ENCODE results near the gene NFATC3. TPM values are rescaled to one million over a fixed set of nuclear protein-coding genes. Genes with fewer than 3 reads are reported as not detected.
"Not testable (repeated sequence)": the region's sequence is repeated elsewhere in the genome, so short reads cannot be mapped to it uniquely, and the experiment has no call there.

Gene NFATC3
- total RNA-seq, 1 donor from 2014 or later = 152 TPM

DNA sequence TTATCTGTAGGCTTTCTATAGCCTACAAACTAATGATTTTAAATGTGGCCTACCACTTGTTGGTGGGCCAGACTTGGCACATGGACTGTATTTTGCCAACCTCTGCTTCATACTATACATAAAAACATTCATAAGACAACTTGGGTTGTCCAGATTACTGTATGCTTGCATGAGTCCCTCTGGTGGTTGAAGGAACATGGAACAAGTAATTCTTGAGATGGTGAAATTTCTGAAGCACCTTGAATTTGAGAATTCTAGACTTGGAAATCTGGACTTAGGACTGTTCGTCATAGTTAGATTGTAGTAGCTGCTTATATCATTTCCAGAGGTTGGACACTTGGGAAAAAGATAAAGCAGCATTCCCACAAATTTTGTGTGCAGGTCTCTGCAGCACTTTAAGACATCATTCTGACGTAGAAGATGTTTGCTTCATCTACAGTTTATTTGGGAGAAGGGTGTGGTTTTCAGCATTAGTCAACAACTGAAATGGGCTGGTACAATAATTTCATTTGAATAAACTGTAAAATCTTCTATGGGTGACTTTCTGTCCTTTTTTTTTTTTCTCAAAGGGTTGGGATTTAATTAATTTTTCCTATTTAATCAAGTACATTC lies 31.2 kb downstream of the NFATC3 start:
- H3K9me3 Mint-ChIP-seq = peaks cover 10% of the 10 kb centered on the region
- H3K27me3 Mint-ChIP-seq (ENCODE audit: insufficient read depth) = no peaks in the 10 kb centered on the region
- no peak for DNase-seq (ENCODE audit: low spot score)
- intact Hi-C loops (cut with micrococcal nuclease) = loop anchor here (1.0 kb wide), 2 partner anchors 22 to 30 kb away; no protein-coding TSS in a partner anchor
- H3K4me1 Mint-ChIP-seq (ENCODE audit: low read depth) = peaks cover 73% of the 10 kb centered on the region
- no peak overlapping the region for H3K4me3 Mint-ChIP-seq
- peaks cover 18% of the 10 kb centered on the region for H3K36me3 Mint-ChIP-seq (ENCODE audit: low read depth)
- H3K27ac Mint-ChIP-seq = peak overlapping the region; percentile 34

- Mint-ChIP-seq H3K36me3 (ENCODE audit: low read depth) (peaks cover 13% of the 10 kb centered on the region), H3K4me3 (no peak overlapping the region), H3K4me1 (ENCODE audit: low read depth) (peaks cover 72% of the 10 kb centered on the region), H3K27me3 (ENCODE audit: insufficient read depth) (no peaks in the 10 kb centered on the region), H3K9me3 (peaks cover under 1% of the 10 kb centered on the region), H3K27ac (peak overlapping the region; percentile 41)
- intact Hi-C loops (cut with micrococcal nuclease) = no loop called here
- DNase-seq (ENCODE audit: low spot score) = no peak
These were observed 32.7 kb downstream of the NFATC3 start for GRCh38 chr16:68117884-68118283.

DNA sequence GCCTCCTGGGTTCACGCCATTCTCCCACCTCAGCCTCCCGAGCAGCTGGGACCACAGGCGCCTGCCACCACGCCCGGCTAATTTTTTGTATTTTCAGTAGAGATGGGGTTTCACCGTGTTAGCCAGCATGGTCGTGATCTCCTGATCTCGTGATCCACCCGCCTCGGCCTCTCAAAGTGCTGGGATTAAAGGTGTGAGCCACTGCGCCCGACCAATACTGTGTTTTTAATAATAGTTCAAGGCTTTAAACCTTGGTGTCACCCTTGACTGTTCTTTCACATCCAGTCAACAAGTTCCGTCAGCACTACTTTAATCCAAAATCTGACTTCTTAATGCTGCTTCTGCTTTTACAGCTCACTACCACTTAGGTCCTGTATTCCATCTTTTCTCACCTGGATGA lies 33.8 kb downstream of the NFATC3 start:
- intact Hi-C loops (cut with micrococcal nuclease); H3K27me3 Mint-ChIP-seq (ENCODE audit: insufficient read depth); H3K36me3 Mint-ChIP-seq (ENCODE audit: low read depth); DNase-seq (ENCODE audit: low spot score); H3K4me3 Mint-ChIP-seq; H3K9me3 Mint-ChIP-seq: not testable (repeated sequence)
- peak overlapping the region; percentile 59 for H3K27ac Mint-ChIP-seq
- peaks cover 67% of the 10 kb centered on the region for H3K4me1 Mint-ChIP-seq (ENCODE audit: low read depth)

DNA sequence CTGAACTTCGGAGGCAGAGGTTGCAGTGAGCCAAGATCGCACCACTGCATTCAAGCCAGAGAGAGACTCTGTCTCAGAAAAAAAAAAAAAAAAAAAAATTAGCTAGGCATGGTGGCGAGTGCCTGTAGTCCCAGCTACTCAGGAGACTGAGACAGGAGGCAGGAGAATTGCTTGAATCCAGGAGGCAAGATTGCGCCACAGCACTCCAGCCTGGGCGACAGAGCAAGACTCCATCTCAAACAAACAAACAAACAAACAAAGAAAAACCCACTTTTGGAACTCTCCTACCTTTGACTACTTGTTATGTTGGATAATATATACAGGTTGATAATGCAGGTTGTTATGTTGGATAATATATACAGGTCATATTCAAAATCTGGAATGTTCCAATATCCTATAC lies 35.3 kb downstream of the NFATC3 start:
- H3K9me3 Mint-ChIP-seq; H3K27me3 Mint-ChIP-seq (ENCODE audit: insufficient read depth); DNase-seq (ENCODE audit: low spot score); H3K27ac Mint-ChIP-seq; H3K4me3 Mint-ChIP-seq; intact Hi-C loops (cut with micrococcal nuclease): not testable (repeated sequence)
- Mint-ChIP-seq H3K4me1 (ENCODE audit: low read depth) (peaks cover 59% of the 10 kb centered on the region), H3K36me3 (ENCODE audit: low read depth) (peaks cover 13% of the 10 kb centered on the region)

DNA sequence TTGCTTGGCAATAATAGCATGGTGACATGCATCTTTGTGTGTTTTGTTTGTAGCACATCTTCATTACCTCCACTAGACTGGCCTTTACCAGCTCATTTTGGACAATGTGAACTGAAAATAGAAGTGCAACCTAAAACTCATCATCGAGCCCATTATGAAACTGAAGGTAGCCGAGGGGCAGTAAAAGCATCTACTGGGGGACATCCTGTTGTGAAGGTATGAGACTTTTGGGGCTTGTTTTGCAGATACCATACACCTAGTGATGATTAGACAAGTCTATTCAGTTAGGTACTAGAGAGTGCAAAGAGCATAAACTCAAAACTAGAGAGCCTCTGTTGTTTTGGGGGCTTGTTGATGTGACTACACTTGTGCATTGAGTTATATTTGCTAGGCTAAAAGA lies 41.2 kb downstream of the NFATC3 start:
- H3K4me3 Mint-ChIP-seq = no peak overlapping the region
- DNase-seq (ENCODE audit: low spot score) = no peak
- H3K36me3 Mint-ChIP-seq (ENCODE audit: low read depth) = peaks cover 21% of the 10 kb centered on the region
- intact Hi-C loops (cut with micrococcal nuclease) = no loop called here
- no peak overlapping the region for H3K27ac Mint-ChIP-seq
- H3K4me1 Mint-ChIP-seq (ENCODE audit: low read depth) = peaks cover 32% of the 10 kb centered on the region
- H3K27me3 Mint-ChIP-seq (ENCODE audit: insufficient read depth) = no peaks in the 10 kb centered on the region
- no peaks in the 10 kb centered on the region for H3K9me3 Mint-ChIP-seq

DNA sequence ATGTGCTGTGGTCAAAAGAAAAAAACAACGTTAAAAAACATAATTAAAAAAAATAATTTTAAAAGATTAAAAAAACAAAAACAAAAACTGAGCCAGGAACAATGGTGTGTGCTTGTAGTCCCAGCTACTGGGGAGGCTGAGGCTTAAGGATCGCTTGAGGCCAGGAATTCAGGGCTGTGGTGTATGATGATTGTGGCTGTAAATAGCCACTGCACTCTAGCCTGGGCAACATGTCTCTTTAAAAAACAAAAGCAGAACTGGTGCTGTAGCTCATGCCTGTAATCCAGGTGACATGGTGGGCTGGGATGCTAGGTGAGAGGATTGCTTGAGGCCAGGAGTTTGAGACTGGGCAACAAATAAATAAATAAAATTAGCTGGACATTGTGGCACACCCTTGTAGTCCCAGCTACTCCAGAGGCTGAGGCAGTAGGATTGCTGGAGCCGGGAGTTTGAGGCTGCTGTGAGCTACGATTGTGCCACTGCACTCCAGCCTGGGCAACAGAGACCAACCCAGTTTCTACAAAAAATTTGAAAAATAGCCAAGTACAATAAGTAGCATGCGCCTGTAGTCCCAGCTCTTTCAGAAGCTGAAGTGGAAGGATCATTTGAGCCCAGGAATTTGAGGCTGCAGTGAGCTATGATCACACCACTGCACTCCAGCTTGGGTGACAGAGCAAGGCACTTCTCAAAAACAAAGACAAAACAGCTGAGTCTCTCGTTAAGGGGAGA lies 43.6 kb downstream of the NFATC3 start:
- Mint-ChIP-seq H3K9me3 (no peaks in the 10 kb centered on the region), H3K27me3 (ENCODE audit: insufficient read depth) (no peaks in the 10 kb centered on the region), H3K36me3 (ENCODE audit: low read depth) (peaks cover 25% of the 10 kb centered on the region), H3K4me3 (no peak overlapping the region), H3K27ac (no peak overlapping the region), H3K4me1 (ENCODE audit: low read depth) (peaks cover 36% of the 10 kb centered on the region)
- intact Hi-C loops (cut with micrococcal nuclease) = no loop called here
- DNase-seq (ENCODE audit: low spot score) = no peak

- Mint-ChIP-seq H3K27ac (peak overlapping the region; percentile 47), H3K4me1 (ENCODE audit: low read depth) (peaks cover 38% of the 10 kb centered on the region), H3K36me3 (ENCODE audit: low read depth) (peaks cover 28% of the 10 kb centered on the region), H3K27me3 (ENCODE audit: insufficient read depth) (no peaks in the 10 kb centered on the region), H3K9me3 (no peaks in the 10 kb centered on the region), H3K4me3 (no peak overlapping the region)
- DNase-seq (ENCODE audit: low spot score) = no peak
- intact Hi-C loops (cut with micrococcal nuclease) = loop anchor here (5.0 kb wide), 1 partner anchor 38 kb away; no protein-coding TSS in a partner anchor
These were observed 45.4 kb downstream of the NFATC3 start for GRCh38 chr16:68130520-68130919.

DNA sequence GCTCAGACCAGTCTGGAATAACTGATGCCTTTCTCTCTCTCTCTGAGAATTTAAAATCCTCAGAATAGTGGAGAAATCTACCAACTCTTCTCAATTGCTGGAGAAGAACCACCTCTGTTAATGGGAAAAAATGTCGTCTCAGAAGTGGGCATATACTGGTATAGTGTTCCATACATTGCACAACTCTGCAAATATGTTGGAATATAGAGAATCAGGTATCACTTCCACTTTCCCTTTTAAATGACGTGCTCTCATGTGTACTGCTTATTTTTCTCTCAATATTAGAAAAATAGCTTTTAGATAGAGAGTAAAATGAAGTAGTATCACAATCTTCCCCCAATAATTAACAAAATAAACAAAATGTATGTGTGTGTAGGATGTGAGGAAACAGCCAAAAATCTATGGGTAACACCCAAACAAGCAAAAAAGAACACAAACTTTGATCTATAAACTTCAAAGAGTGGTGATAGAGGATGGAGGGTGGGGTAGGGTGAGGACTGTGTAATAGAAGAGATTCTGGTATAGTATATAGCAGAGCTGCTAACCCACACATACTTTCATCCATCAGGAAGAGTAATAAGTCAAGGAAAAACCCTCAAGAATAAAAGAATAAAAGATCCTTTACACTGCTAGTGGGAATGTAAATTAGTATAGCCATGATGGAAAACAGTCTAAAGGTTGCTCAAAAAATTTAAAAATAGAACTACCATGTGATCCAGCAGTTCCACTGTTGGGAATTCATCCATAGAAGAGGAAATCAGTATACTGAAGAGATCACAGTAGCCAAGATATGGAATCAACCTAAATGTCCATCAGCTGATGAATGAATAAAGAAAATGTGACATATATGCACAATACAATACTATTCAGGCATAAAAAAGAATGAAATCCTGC lies 46.9 kb downstream of the NFATC3 start:
- Mint-ChIP-seq H3K4me1 (ENCODE audit: low read depth) (peaks cover 38% of the 10 kb centered on the region), H3K27me3 (ENCODE audit: insufficient read depth) (no peaks in the 10 kb centered on the region), H3K9me3 (no peaks in the 10 kb centered on the region), H3K27ac (peak overlapping the region; percentile 41), H3K4me3 (peak overlapping the region; percentile 31), H3K36me3 (ENCODE audit: low read depth) (peaks cover 24% of the 10 kb centered on the region)
- intact Hi-C loops (cut with micrococcal nuclease) = loop anchor here (5.0 kb wide), 1 partner anchor 40 kb away; no protein-coding TSS in a partner anchor
- DNase-seq (ENCODE audit: low spot score) = no peak

- not testable (repeated sequence) for H3K4me3 Mint-ChIP-seq; H3K9me3 Mint-ChIP-seq; H3K27me3 Mint-ChIP-seq (ENCODE audit: insufficient read depth); H3K27ac Mint-ChIP-seq; DNase-seq (ENCODE audit: low spot score)
- intact Hi-C loops (cut with micrococcal nuclease) = loop anchor here (5.0 kb wide), 1 partner anchor 41 kb away; no protein-coding TSS in a partner anchor
- H3K36me3 Mint-ChIP-seq (ENCODE audit: low read depth) = peaks cover 20% of the 10 kb centered on the region
- peaks cover 38% of the 10 kb centered on the region for H3K4me1 Mint-ChIP-seq (ENCODE audit: low read depth)
These were observed 47.8 kb downstream of the NFATC3 start for GRCh38 chr16:68133000-68133399.

DNA sequence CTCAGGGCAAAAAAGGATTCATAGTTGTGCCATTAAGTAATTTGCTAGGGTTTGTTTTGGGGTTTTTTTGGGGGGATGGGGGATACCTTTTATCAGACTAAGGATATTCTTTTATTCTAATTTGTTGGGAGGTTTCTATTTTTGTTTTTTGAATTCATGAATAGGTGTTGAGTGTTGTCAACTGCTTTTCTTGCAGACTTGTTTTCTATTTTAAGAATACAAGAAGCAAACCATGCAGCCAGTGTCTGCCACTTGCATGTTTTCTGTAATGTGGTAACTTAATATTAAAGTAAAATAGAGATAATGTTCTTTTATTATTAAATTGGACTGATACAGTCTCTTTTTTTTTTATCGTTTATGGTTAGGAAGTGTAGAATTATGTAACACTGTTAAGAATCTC lies 49.5 kb downstream of the NFATC3 start:
- no peaks in the 10 kb centered on the region for H3K9me3 Mint-ChIP-seq
- no peak overlapping the region for H3K27ac Mint-ChIP-seq
- DNase-seq (ENCODE audit: low spot score) = no peak
- intact Hi-C loops (cut with micrococcal nuclease) = loop anchor here (5.0 kb wide), 1 partner anchor 42 kb away; no protein-coding TSS in a partner anchor
- H3K4me3 Mint-ChIP-seq = no peak overlapping the region
- peaks cover 47% of the 10 kb centered on the region for H3K4me1 Mint-ChIP-seq (ENCODE audit: low read depth)
- H3K27me3 Mint-ChIP-seq (ENCODE audit: insufficient read depth) = no peaks in the 10 kb centered on the region
- peaks cover 28% of the 10 kb centered on the region for H3K36me3 Mint-ChIP-seq (ENCODE audit: low read depth)

DNA sequence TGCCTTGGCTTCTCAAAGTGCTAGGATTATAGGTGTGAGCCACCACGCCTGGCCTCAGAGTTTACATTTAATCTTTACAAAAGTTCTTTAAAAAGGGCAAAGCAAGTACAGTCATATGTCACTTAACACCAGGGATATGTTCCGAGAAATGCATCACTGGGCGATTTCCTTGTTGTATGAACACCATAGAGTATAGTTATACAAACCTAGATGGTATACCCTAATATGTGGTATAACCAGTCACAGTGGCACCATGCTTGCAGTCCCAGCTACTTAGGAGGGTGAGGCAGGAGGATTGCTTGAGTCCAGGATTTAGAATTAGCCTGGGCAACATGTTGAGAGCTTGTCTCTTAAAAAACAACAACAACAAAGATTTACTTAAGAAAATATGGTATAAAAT lies 51.3 kb downstream of the NFATC3 start:
- no peak for DNase-seq (ENCODE audit: low spot score)
- Mint-ChIP-seq H3K4me3 (no peak overlapping the region), H3K36me3 (ENCODE audit: low read depth) (peaks cover 27% of the 10 kb centered on the region), H3K4me1 (ENCODE audit: low read depth) (peaks cover 37% of the 10 kb centered on the region), H3K27ac (no peak overlapping the region), H3K9me3 (no peaks in the 10 kb centered on the region), H3K27me3 (ENCODE audit: insufficient read depth) (no peaks in the 10 kb centered on the region)
- intact Hi-C loops (cut with micrococcal nuclease) = no loop called here

DNA sequence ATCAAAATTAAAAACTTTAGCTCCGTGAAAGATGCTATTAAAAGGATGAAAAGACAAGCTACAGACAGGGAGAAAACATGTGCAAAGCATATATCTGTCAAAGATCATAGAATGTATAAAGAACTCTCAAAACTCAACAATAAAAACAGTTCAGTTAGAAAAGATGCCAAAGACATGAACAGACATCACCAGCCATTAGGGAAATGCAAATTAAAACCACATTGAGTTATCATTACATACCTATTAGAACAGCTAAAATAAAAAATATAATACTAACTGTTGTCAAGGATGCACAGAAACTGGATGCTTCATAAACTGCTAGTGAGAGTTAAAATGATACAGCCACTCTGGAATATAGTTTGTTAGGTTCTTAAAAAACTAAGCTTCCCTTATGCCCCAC lies 58.8 kb downstream of the NFATC3 start:
- no peaks in the 10 kb centered on the region for H3K9me3 Mint-ChIP-seq
- no peak overlapping the region for H3K27ac Mint-ChIP-seq
- no peak for DNase-seq (ENCODE audit: low spot score)
- H3K4me3 Mint-ChIP-seq = no peak overlapping the region
- H3K36me3 Mint-ChIP-seq (ENCODE audit: low read depth) = peaks cover 26% of the 10 kb centered on the region
- intact Hi-C loops (cut with micrococcal nuclease) = no loop called here
- no peaks in the 10 kb centered on the region for H3K27me3 Mint-ChIP-seq (ENCODE audit: insufficient read depth)
- peaks cover 21% of the 10 kb centered on the region for H3K4me1 Mint-ChIP-seq (ENCODE audit: low read depth)
